T-helper 2 cell (primary cell): ENCODE measurements around the gene ABCB9.
"Not testable (repeated sequence)": the region's sequence is repeated elsewhere in the genome, so short reads cannot be mapped to it uniquely, and the experiment has no call there.

Experiments used
- DNase-seq, 5 experiments: peaks; one replicate each; pipeline versions ENCODE4 v3.0.0 to v3.0.0-alpha.2; 2012 to 2022

Gene ABCB9

DNA sequence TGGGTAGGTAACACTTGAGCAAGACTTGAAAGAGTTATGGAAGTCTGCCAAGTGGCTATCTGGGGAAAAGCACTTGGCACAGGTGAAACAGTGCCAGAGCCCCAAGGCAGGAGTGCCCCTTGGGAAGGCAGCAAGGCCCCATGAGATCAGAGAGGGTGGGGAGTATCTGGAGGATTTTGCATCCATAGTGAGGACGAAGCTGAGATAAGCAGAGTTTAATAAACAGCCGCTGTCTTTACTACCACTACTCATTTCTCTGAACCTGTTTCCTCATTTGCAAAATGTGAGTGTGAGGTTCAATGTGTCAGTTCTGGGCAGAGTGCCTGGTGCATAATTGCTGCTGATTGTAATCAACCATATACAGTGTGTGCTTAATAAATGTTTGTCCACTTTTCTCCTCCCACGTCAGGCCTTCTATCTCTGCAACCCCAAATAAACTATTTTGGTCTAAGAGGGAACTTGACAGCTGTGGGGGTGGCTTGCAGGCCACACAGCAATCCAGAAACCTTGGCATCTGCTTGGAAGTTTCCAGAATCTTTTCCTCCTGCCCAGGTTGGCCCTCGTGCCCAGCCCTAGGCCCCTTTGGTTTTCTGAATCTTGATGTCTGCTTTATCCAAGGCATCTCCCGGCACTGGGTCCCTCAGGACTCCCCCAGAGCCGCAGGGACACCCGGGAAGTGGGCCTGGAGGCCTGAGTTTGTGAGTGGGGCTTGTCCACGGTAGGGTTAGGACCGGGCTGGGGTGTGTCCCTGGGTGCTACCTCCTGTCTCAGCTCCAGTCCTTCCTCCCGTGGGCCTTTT is 4.5 kb downstream of the ABCB9 start:
- DNase-seq, result no peak

DNA sequence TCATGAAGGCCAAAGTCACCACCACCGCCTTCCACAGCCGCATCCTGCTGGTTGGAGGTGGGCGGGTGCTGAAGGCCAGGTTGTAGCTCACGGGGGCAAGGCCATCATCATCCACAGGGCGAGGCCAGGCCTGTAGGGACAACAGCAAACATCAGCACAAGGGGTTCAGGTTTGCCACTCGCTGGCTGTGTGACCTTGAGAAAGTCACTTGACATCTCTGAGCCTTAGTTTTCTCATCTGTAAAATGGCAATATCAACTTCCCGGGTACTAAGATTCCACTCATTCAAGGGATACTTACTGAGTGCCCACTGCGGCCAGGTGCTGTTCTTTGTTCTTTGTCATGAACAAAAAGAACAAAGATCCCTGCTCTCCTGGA is 6.1 kb downstream of the ABCB9 start:
- DNase-seq, result no peak

DNA sequence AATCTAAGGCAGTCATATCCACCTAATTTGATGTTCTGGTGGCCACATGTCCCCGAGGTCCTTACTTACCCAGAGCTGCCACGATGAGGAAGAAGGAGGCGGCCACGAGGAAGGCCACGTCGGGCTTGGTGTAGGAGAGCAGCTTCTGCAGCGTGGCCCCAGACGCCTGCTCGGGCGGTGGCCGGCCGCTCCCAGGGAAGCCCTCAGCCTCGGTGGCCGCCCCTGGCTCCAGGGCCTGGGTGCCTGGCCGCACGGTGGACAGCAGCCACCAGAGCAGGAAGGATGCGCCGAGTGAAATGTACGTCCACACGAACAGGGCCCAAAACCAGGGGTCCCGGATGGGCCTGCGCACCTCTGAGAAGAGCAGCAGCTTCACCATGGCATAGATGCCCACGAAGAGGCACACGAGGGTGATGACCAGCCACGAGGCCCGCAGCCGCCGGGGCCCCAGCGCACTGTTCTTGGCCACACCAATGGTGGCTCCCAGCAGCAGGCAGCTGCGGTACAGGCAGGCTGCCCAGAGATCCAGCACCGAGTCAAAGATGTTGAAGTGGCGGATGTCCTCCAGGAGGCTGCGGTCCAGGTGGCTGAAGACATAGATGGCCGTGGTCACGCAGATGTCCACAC is 6.6 kb downstream of the ABCB9 start:
- DNase-seq, result no peak

DNA sequence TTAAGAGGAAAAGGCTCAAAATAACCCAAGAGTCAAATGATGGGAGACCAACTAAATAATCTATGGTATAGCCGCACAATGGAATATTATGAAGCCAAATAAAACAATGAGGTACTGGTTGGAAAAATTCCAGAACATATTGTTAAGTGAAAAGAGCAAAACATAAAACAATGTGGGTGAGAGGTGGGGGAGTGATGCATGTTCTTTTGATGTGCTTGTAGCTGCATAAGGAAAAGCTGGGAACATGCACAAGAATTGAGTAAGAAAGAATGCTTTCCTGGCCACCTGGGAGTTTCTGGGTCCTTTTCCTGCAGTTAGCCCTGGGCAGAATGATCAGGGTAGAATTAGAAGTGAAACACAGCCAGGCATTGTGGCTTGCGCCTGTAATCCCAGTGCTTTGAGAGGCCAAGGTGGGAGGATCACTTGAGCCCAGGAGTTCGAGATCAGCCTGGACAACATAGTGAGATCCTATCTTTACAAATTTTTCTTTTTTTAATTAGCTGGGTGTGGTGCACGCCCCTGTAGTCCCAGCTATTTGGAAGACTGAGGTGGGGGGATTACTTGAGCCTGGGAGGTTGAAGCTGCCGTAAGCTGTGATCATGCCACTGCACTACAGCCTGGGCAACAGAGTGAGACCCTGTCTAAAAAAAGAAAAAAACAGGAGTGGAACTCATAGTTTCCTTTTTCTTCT is 7.9 kb downstream of the ABCB9 start:
- DNase-seq, result no peak

DNA sequence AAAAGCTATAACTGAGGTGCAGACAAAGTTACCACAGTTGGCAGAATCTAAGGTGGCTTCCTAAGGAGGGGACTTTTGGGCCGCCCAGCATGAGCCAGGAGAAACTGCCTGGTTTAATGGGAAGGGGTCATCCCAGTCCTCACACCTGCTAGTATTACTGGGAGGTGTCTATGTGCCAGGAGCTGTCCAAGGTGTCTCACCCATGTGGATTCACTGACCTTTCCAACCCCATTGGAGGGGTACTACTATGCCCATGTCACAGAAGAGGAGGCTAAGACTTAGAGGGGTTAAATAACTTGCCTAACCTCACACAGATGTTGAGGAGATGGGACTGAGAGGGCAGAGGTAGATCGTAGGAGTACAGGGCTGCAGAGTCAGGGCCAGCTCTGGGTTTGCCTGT is 10.2 kb downstream of the ABCB9 start:
- no peak for DNase-seq

DNA sequence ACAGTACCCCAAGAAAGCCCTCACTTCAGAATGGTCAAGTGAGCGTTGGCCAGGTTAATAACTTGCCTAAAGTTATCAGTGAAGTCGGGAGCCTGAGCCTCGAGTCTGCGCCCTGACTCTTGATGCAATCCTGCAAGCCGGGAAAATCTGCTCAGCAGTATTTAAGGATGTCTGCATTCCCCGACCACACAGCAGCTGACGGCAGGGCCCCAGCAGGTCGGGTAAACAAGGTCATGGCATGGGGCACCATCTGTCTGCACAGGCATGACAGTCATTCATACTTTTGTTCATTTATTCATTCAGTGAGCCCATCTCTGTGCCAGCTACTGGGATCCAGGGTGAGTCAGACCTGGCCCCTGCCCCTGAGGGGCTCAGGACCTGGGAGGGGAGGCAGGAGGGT is 11.1 kb downstream of the ABCB9 start:
- DNase-seq, result no peak

DNA sequence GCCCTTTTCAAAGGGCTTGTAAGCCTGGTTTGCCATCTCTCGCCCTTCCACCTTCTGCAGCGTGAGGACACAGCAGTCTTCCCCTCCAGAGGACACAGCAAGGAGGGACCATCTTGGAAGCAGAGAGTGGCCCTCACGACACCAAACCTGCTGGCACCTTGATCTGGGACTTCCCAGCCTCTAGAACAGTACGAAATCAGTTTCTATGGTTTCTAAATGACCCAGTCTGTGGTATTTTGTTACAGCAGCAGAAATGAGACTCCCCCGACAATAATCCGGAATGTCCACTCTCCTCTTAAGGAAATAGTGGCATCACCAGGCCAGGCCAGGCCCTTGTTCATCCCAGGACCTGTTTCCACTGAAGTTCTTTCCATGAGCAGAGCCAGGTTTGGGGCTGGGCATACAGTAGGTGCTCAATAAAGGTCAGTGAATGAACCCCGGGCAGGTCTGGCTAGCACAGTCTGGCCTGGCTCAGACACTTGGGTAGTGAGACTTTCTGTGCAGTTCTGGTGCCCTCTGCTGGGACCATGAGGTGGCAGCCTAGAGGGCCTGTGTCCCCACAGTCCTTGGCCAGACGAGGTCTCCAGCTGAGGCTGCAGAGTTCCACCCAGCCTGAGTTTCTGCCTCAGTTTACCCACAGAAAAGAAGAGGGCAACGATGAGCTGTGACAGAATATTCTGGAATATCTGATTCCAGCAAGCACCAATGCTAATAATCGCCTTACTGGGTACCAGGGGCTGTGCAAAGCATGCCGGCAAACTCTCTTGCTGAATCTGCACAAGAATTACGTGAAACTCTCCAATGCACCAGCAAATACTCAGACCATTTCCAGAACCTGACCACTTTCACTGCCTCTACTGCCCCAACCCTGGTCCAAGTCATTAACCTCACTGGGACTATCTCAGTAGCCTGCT is 14.0 kb downstream of the ABCB9 start:
- DNase-seq, result peak; percentile 34 to 64 (median 57)

DNA sequence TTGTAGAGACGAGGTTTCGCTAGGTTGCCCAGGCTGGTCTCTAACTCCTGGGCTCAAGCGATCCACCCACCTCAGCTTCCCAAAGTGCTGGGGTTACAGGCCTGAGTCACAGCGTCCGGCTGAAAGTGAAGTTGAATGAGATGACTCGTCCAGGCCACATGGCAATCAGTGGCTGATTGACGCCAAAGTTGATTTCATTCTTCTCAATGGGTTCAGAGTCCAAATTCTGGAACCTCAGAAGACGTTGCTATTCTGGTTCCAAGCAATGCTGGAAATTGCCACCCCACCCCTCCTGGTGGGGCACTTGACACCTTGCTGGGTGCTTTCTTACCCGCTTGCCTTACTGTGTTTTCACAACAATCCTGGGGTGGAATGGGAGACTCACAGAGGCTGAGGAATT is 14.9 kb downstream of the ABCB9 start:
- DNase-seq, result no peak

DNA sequence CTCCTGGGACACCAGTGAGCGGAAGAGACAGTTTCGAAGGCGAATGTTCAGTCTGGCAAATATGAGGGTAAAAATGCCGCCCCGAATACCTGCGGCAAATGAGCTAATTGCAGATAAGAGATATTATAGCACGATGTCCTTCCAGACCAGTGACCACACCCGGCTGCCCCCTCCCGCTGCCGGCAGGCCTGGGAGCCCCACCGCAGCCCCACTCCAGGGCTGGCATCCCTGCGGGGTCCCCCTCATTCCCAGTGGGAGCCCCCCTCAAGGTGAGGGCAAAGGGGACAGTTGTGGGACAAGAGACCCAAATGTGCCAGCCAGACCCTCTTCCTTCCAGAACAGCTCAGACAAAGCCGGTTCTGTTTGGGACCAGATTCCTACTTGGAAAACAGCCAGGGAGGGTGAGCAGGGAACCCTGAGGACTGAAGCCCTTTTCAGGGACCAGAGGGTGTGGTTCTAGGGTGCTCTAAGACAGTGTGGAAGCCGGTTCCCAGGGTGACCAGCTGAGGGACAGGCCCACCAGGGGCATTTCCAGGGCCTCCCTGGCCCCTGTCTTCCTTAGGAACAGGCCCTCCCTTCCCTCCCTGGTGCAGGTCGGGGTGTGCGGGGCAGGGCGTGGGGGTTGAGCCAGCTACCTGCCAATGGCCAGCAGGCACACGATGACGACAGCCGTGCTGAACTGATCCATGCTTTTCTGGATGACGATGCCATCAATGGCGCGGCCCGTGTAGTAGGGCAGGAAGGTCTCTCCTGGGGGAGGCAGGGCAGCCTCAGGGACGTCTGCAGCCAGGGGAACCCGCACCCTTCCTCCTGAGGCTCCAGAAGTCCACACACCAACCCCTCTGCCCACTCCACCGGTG is 16.2 kb downstream of the ABCB9 start:
- DNase-seq, result no peak

DNA sequence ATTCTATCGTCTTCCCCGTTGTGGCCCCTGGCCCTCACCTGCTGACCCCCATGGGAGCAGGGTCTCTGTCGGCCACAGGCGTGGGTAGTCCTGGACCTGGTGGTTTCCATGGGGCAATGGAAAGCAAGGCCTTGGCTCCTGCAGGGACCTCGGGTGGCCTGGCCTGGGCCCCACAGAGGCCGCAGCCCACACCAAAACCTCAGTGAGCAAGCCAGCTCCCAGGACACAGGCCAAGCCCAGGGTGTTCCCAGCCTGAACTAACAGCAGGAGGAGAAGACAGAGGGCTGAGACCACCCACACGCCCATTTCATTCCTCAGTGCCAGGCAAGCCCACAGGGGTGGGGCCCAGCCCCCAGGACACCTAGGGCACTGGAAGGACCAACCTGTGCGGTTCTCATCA is 16.9 kb downstream of the ABCB9 start:
- no peak for DNase-seq

DNA sequence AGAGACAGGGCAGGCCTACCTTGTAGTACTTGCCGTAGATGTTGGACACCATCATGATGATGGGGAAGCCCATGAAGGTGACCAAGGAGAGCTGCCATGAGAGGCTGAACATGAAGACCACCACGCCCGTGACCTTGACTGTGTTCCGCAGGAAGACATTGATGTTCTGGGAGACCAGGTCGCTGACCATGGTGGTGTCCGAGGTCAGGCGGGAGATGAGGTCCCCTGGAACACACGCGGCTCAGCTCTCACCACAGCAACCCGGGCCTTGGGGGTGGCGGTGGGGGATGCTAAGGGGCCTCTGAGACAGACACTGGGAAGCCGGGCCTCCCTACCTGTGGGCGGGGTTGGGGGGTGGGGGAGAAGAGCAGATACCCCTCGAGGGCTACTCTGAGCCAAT is 17.7 kb downstream of the ABCB9 start:
- DNase-seq, result no peak

DNA sequence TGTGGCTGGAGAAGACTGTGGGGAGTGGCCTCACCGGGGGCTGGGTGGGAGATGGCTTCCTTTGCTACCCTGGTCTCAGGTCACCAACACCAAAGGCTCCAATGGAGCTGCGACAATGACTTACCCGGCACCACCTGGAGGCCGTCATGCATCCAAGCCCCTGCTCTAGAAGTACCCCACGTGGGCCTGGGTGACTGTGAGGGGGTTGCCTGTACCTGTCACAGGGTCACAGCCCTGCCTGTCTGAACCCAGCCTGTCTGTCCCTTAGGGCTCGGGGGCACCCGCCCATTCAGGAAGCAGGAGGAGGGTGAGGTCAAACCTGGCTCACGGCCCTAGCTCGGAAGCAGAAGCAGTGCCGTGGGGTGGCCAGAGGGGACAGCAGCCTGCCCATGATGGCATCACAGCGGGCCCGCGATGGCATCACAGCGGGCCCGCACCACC is 18.9 kb downstream of the ABCB9 start:
- no peak for DNase-seq

DNA sequence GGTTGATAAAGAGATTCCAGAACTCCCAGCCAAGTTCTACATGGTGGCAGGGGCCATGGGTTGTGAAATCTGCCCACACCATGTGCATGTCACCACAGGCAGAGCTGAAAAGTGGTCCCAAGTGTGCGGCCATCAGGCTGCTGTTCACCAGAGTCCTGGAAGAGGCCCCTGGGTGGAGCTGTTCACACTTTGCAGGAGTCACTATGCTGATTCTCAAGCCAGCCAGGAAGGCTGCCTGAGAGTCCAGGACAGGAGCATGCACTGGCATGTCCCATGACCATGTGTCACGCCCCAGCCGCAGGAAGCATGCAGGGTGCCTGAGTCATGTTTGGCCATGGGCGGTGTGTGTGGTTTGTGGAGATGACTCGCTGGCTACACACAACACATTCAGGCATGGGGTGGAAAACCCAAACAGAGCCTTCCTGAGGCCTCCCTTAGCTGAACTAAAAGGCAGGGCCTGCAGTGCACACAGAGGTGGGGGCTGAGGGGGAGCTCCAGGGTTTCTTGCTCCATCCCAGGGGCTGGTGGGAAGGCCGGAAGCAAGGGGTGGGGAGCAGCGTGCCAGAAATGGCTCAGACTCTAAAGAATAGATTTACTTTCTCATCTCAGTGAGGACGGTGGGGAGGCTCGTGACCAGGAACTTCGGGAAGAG is 19.4 kb downstream of the ABCB9 start:
- DNase-seq, result peak in 3 of 5 experiments; percentile 39 to 84 (median 63)

DNA sequence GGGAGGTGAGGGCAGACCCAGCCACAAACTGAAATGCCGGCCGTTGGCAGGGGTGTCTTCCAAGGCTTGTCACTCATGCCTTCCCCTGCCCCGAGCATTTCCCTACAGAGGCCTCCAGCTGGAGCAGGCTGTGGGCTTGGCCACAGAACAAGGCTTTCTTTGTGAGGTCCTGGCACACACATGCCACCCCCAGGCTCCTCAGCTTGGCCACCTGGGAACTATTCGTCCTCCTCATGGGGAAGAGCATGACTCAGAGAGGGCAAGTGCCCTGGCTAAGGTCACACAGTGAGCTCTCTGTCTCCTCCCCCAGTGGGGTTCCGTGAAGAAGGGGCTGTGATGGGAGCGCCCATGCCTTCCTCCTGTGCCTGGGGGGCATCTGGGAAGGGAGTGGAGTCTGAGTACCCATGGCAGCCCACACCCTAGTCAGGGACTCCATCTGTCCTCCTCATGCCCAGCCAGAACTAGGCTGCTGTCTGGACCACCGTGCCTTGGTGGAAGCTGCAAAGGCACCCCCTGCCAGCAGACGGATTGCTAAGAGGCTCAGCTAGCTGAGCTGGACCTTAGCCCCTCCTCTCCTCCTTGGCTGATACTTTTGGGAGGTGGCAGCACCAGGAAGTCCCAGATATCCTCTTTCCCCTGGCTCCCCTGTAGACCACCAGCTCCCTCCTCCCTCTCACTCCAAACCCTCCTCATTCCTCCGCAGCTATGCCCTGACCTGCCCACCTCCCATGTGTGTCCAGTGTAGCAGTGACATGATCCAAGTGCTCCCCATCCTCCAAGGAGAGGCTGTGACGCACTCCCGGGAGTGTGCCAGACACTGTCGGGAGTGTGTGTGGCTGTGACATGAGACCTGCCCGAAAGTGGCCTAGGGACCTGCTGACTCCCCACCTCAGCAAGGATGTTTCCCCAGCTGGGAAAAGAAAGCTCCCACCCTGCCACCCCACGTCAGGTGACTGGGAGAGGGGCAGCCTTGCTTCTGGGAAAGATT is 21.4 kb downstream of the ABCB9 start:
- no peak for DNase-seq

DNA sequence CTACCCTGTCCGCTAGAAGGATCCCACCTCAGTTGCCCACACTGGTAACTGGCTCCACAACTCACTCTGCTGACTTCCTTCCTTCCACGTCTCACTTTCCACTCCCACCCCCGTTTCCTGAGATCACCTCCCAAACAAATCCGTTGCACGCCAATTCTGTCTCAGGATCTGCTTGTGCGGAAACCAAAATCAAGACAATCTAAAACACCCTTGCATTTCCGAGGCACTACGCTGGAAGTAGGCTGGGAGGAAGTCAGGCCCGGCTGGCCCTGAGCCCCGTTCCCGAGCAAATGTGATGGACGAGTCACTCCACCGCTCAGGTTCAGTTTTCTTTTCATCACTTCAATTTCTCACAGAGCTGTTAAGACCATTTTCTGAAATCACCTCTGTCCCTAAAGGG is 23.1 kb downstream of the ABCB9 start:
- DNase-seq, result no peak

DNA sequence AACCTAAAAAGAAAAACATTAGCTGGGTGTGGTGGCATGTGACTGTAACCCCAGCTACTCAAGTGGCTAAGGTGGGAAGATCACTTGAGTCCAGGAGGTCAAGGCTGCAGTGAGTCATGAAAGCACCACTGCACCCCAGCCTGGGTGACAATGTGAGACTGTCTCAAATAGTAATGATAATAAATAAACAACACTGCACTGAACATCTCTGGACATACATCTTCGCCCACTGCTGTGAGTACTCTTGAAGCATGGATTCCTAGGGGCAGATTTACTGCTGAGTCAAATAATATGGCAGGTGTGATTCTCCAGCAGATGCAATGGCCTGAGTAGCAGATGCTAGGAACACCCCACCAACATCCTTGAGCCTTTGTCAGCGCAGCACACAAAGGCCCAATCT is 23.6 kb downstream of the ABCB9 start:
- DNase-seq, result no peak

DNA sequence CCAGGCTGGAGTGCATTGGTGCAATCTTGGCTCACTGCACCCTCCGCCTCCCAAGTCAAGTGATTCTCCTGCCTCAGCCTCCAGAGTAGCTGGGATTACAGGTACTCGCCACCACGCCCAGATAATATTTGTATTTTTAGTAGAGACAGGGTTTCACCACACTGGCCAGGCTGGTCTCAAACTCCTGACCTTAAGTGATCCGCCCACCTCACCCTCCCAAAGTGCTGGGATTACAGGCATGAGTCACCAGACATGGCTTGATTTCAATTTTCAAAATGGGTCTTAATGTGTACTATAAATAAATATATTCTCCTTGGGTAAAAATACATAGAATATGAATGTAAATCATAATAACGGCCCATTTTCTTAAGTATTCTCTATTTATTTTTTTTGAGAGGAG is 24.9 kb downstream of the ABCB9 start:
- not testable (repeated sequence) for DNase-seq

DNA sequence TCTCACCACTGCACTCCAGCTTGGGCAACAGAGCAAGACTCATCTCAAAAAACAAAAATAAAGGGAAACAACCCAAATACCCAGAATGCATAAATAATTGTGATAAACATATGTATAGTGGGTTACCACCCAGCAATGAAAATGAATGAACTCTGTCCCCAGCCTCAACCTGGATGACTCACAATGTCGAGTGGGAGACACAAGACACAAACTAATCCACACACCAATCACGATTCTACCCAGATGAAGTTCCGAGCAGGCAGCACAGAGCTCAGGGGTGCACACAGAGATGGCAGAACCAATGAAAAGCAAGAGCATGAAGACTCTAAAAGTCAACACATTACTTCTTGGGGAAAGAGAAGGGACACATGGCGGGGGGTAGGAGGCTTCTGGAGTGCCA is 27.1 kb downstream of the ABCB9 start:
- no peak for DNase-seq

DNA sequence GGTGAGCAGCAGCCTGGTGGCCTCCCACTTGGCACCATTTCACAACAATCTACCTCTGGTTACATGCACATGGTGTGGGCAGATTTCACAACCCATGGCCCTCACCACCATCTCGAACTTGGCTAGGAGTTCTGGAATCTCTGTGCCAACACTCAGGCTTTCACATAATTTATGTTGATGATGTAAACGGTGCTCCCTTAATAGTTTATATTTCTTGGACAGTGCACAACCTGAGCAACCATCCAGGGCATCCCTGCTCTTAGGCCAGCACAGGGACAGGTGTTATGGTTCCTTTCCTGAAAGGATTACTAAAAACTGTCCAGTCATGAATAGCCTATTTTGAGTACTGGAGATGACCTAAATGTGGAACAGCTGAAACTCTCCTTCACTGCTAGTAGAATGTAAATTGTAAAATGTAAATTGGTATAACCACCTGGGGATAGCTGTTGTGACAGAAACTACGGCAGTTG is 28.6 kb downstream of the ABCB9 start:
- no peak for DNase-seq

DNA sequence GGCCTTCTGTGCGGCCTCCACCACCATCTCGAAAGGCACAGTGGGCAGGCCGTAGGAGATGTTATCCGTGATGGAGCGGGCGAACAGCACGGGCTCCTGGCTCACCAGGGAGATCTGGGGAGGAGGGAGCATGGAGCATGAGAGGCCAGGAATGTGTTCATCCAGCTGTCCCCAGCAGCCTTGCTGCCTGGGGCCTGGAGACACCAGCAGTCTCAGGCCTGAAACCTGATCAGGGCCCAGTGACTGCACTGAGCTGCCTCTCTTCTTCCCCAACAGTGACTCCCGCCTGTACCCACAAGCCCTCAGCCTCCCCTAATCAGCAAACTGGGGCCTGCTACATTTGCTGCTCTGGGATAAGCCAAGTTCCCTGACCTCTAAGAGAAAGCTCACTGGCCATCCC is 30.9 kb downstream of the ABCB9 start:
- DNase-seq, result no peak
